Left lung (tissue), 10 donors: Measurements from ENCODE around the gene DISP2. TPM values are rescaled to one million over a fixed set of nuclear protein-coding genes. Genes with fewer than 3 reads are reported as not detected.
A peak's percentile ranks its signal among the peaks of the same experiment; 100 is the strongest.

Experiments
- ATAC-seq: fragments of 200-7000 bp; cut with Tn5 transposase; one replicate; pipeline ENCODE4 v1.9.1; 2020; ENCODE audit warnings: moderate library complexity
- DNase-seq, 4 donors: peaks; one replicate each; pipeline ENCODE4 v3.0.0-alpha.2; 2013 to 2020
- H3K27ac ChIP-seq, 2 donors: fragments of 200-600 bp; sonication (generic) in 1 of 2; one replicate each; pipeline versions ENCODE4 v1.5.0 to v1.8.0; 2020 to 2021
- H3K27me3 ChIP-seq, 2 donors: fragments of 200-600 bp; sonication (generic) in 1 of 2; one replicate each; pipeline versions ENCODE4 v1.5.0 to v1.8.0; 2020 to 2021
- H3K36me3 ChIP-seq, 2 donors: fragments of 200-600 bp; sonication (generic) in 1 of 2; one replicate each; pipeline versions ENCODE4 v1.5.0 to v1.8.0; 2020 to 2021
- H3K4me1 ChIP-seq, 2 donors: fragments of 200-600 bp; one replicate each; pipeline ENCODE4 v1.8.0; 2021
- H3K4me3 ChIP-seq, 2 donors: fragments of 200-600 bp; sonication (generic) in 1 of 2; one replicate each; pipeline versions ENCODE4 v1.5.0 to v1.8.0; 2020 to 2021; ENCODE audit warnings: mild to moderate bottlenecking in 1 of 2
- H3K9me3 ChIP-seq, 2 donors: fragments of 200-600 bp; sonication (generic) in 1 of 2; one replicate each; pipeline versions ENCODE4 v1.5.0 to v1.8.0; 2020 to 2021
- intact Hi-C, 2 donors: fragments of 100-400 bp; cut with DNase I; formaldehyde crosslinking; loops; one replicate each; pipeline versions ENCODE4 v1.11.2 to v1.14.2; 2022
- polyA plus RNA-seq, 6 donors: library from polyadenylated mRNA; unstranded; fragments of 120-200 nt; gene quantifications; one replicate each; pipeline ENCODE4 v1.2.1, GENCODE V29; 2013; ENCODE audit not compliant: insufficient read length in 6 of 6
- total RNA-seq, 2 donors: library from RNA; stranded (reverse); fragmentation: NEBNext Ultra II Directional; extraction: Animal tissue kit (Norgen Biotek cat#: 25700); gene quantifications; one replicate each; pipeline ENCODE4 v1.2.1, GENCODE V29; 2021
- TF ChIP-seq, protein P1 (sequence below), 2 donors: fragments of 200-600 bp; sonication (generic) in 1 of 2; IDR thresholded peaks; one replicate each; pipeline versions ENCODE4 v1.5.0 to v1.8.0; 2021; ENCODE audit warnings: antibody characterized with exemption in 2 of 2
- donor health status: DM: no; HTN: yes; CAD: no.
- donor health status: DM: no; HTN: no; CAD: no.

Gene DISP2
- total and polyA plus RNA-seq, 8 donors, result 0.61 to 3.1 (median 1.6) TPM

DNA sequence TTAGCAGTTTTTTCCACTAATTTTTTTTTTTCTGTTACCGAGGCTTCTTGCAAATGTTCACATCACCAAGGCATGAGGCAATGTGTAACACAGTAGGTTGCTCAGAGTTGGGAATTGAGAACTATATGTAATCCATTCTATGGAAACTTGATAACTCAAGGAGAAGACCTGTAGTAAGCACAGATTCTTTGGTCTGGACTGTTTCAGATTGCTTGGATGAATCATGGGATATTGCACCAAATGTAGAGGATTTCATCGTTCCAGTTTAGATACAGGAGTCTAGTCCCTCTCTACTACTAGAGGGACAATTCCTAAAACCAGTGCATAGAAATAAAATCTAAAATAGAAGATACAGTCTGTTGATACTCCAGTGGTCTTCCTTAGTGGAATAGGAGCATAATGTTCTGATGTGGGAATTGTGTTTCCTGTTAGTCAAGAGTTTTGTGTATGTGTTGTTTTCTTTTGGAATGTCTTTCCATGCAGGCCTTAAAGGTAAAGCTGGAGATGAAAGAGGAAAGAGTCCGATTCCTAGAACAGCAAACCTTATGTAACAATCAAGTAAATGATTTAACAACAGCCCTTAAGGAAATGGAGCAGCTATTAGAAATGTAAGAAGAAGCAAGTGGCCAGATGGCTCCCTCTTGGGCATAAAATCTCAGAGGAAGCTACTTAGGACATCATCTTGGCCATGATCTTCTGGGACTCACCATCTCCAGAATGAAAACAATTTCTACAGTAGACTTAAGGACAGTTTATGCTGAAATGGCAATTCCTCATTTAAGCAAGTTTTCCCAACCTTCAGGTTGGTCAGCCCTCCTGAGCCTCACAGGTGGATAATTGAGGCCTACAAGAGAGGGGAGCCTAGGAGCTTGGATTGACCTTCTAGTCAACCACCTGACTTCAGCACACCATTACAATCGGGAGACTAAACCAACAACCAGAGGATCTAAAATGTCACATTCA is 35.2 kb downstream of the DISP2 start:
- ATAC-seq (no peak), DNase-seq (no peak)
- Histone ChIP-seq H3K36me3 (peaks cover 0 to 51% of the 10 kb centered on the region in 2 donors), H3K27ac (no peak overlapping the region), H3K4me1 (peaks cover 3 to 46% of the 10 kb centered on the region in 2 donors), H3K9me3 (no peaks in the 10 kb centered on the region), H3K27me3 (no peaks in the 10 kb centered on the region), H3K4me3 (no peak overlapping the region)
- TF ChIP-seq, protein P1, sequence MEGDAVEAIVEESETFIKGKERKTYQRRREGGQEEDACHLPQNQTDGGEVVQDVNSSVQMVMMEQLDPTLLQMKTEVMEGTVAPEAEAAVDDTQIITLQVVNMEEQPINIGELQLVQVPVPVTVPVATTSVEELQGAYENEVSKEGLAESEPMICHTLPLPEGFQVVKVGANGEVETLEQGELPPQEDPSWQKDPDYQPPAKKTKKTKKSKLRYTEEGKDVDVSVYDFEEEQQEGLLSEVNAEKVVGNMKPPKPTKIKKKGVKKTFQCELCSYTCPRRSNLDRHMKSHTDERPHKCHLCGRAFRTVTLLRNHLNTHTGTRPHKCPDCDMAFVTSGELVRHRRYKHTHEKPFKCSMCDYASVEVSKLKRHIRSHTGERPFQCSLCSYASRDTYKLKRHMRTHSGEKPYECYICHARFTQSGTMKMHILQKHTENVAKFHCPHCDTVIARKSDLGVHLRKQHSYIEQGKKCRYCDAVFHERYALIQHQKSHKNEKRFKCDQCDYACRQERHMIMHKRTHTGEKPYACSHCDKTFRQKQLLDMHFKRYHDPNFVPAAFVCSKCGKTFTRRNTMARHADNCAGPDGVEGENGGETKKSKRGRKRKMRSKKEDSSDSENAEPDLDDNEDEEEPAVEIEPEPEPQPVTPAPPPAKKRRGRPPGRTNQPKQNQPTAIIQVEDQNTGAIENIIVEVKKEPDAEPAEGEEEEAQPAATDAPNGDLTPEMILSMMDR (IDR thresholded peaks at IDR 0.05), result no peak
- intact Hi-C loops, result no loop called here

DNA sequence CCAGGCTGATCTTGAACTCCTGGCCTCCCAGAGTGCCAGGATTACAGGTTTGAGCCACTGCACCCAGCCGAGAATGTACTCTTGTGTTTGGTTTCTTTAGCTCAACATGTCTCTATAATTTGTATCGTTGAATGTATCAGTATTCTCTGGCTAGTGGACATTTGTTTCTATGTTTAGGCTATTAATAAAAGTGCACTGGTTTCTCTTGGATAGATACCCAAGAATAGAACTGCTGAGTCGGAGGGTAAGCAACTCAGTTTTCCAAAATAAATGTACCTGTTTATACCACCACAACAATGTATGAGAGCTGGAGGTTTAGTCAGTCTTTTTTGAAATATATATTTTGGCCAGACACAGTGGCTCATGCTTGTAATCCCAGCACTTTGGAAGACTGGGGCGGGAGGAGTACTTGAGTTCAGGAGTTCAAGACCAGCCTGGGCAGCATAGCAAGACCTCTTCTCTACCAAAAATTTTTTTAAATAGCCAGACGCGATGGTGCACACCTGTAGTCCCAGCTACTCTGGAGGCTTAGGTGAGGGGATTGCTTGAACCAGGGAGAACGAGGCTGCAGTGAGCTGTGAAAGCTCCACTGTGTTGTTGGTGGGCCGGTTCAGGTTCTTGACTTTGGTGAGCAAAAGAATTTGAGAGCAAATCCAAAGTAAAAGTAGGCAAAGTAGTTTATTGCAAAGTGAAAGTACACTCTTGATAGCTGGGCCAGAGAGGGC is 39.8 kb downstream of the DISP2 start:
- intact Hi-C loops, result no loop called here
- no peaks in the 10 kb centered on the region for H3K27me3 ChIP-seq
- peak overlapping the region in 1 of 2 donors; percentile 67 for H3K27ac ChIP-seq
- peaks cover 4 to 31% of the 10 kb centered on the region in 2 donors for H3K4me1 ChIP-seq
- peak; percentile 62 for ATAC-seq
- H3K4me3 ChIP-seq, result no peak overlapping the region
- no peaks in the 10 kb centered on the region for H3K9me3 ChIP-seq
- DNase-seq, result no peak
- peaks cover 0 to 15% of the 10 kb centered on the region in 2 donors for H3K36me3 ChIP-seq
- TF ChIP-seq, protein P1 (IDR thresholded peaks at IDR 0.05), result no peak

DNA sequence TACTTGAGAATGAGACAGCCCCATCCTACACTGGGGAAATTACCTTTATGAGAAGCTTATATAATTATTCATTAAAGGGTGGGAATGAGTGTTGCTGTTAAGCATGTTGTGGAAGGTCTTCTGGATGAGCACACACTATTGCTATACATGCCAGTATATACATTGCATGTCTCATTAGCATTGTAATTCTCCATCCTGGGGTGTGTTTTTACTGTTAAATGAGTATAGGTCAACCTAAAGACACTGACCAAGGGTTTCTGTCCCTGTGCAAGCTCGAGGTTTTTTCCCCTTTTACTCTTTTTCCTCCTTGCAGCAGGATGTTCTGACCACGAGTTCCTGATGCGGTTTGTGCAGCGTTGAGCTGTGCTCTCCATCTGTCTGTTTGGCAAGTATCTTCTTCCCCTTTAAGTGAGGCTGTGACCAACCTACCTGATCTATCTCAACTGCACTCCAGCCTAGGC is 40.4 kb downstream of the DISP2 start:
- TF ChIP-seq, protein P1 (IDR thresholded peaks at IDR 0.05), result no peak
- no peak overlapping the region for H3K4me3 ChIP-seq
- peak overlapping the region in 1 of 2 donors; percentile 67 for H3K27ac ChIP-seq
- no peaks in the 10 kb centered on the region for H3K9me3 ChIP-seq
- no peaks in the 10 kb centered on the region for H3K27me3 ChIP-seq
- peak; percentile 71 for ATAC-seq
- peaks cover 4 to 31% of the 10 kb centered on the region in 2 donors for H3K4me1 ChIP-seq
- intact Hi-C loops, result no loop called here
- H3K36me3 ChIP-seq, result peaks cover 0 to 10% of the 10 kb centered on the region in 2 donors
- DNase-seq, result peak in 1 of 4 donors; percentile 61

DNA sequence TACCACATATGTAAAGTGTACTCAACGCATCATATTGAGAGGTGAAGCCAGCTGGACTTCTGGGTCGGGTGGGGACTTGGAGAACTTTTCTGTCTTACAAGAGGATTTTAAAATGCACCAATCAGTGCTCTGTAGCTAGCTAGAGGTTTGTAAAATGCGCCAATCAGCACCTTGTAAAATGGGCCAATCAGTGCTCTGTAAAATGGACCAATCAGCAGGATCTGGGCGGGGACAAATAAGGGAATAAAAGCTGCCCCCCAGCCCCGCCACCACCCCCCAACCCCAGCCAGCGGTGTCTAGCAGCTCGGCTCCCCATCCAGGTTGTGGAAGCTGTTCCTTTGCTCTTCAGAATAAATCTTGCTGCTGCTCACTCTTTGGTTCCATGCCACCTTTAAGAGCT is 41.4 kb downstream of the DISP2 start:
- Histone ChIP-seq H3K27ac (no peak overlapping the region), H3K4me3 (no peak overlapping the region), H3K9me3 (no peaks in the 10 kb centered on the region), H3K4me1 (peaks cover 4 to 31% of the 10 kb centered on the region in 2 donors), H3K27me3 (no peaks in the 10 kb centered on the region), H3K36me3 (peaks cover 0 to 1% of the 10 kb centered on the region in 2 donors)
- TF ChIP-seq, protein P1 (IDR thresholded peaks at IDR 0.05), result no peak
- DNase-seq (no peak), ATAC-seq (no peak)
- intact Hi-C loops, result no loop called here
